Glutamatergic neuron (in vitro differentiated cells): ENCODE results near the gene DAZAP1. TPM values are rescaled to one million over a fixed set of nuclear protein-coding genes. Genes with fewer than 3 reads are reported as not detected.

Experiments
- DNase-seq: peaks from one replicate; pipeline ENCODE4 v3.0.0; 2022
- H3K27ac Mint-ChIP-seq: one replicate; pipeline ENCODE4 v1.8.0; 2020; ENCODE audit warnings: mild to moderate bottlenecking, mixed read lengths, inconsistent platforms; ENCODE audit not compliant: unreplicated experiment
- H3K27me3 Mint-ChIP-seq: one replicate; pipeline ENCODE4 v1.8.0; 2020; ENCODE audit warnings: mild to moderate bottlenecking, moderate library complexity, mixed read lengths, inconsistent platforms; ENCODE audit not compliant: unreplicated experiment
- H3K36me3 Mint-ChIP-seq: one replicate; pipeline ENCODE4 v1.8.0; 2020; ENCODE audit warnings: mild to moderate bottlenecking, mixed read lengths, inconsistent platforms; ENCODE audit not compliant: unreplicated experiment
- H3K4me1 Mint-ChIP-seq: one replicate; pipeline ENCODE4 v1.8.0; 2020; ENCODE audit warnings: mild to moderate bottlenecking, low read depth, mixed read lengths, inconsistent platforms; ENCODE audit not compliant: unreplicated experiment
- H3K4me3 Mint-ChIP-seq: one replicate; pipeline ENCODE4 v1.8.0; 2020; ENCODE audit warnings: mild to moderate bottlenecking, mixed read lengths, inconsistent platforms; ENCODE audit not compliant: unreplicated experiment
- H3K9me3 Mint-ChIP-seq: one replicate; pipeline ENCODE4 v1.8.0; 2020; ENCODE audit warnings: mild to moderate bottlenecking, moderate library complexity, mixed read lengths, inconsistent platforms; ENCODE audit not compliant: unreplicated experiment
- total RNA-seq: library from RNA; stranded (reverse); fragmentation: NEBNext Ultra II Directional; extraction: Animal tissue kit (Norgen Biotek cat#: 25700); gene quantifications from one replicate; pipeline ENCODE4 v1.2.1, GENCODE V29; 2021; ENCODE audit not compliant: unreplicated experiment
- TF ChIP-seq, protein P1 (sequence below): fragments of 200-600 bp; sonication (generic); IDR thresholded peaks from one replicate; pipeline ENCODE4 v1.5.0; 2021; ENCODE audit not compliant: partially characterized antibody, unreplicated experiment

DAZAP1 gene
- total RNA-seq, 1 donor from 2014 or later: 135 TPM

DNA sequence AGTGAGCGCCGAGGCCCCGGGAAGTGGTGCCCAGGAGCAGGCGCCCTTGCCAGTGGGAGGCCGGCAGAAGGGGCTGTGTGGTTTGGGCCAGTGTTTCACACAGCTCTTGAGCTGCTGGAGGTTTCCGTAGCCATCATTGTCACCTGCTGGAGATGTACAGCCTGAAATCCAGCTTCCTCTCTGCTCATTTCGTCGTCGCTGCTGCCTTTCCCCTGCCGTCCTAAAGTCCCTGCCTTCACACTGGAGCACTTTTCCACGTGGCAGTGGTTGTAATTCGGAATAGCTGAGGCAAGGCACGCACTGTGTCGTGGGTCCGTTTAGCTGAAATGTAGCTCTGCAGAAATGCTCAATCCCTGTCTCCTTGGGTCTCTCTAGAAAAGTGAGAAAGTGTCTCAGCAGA, 13.2 kb downstream of the DAZAP1 start:
- peak overlapping the region; percentile 75 for H3K27ac Mint-ChIP-seq

DNA sequence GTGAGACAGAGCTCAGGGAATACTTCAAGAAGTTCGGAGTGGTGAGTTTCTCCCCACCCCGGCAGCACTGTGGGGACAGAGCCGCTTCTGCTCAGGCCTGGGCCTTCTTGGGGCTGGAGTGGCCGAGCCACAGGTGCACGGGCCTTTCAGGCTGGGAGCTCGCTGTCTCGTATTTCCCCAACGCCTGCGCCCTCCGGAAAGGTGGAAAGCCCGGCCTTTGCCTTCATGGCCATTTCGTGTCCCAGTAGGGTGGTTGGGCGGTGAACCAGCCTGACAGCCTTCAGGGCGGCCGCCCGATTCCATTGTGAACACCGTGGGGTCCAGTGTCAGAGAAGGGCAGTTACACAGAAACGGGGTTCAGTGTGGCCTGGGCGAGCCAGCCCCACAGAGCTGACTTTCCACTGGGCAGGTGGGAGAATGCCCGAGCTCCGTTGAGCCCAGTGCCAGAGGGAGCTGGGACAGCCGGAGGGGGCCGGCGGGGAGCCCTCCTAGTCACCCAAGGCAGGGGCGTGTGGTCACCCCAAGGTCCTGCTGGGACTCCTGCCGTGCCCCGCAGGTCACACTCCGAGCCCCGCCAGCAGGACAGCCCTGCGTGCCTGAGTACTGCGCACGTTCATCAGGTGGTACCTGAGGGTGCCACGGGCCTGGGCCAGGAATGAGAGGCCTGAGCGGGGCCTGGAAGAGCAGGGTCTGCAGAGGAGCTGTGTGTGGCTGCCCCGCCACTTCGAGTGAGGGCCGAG, 14.0 kb downstream of the DAZAP1 start:
- Mint-ChIP-seq H3K4me1 (peaks cover 28% of the 10 kb centered on the region), H3K27ac (no peak overlapping the region), H3K27me3 (peaks cover 8% of the 10 kb centered on the region), H3K4me3 (no peak overlapping the region), H3K9me3 (peaks cover 9% of the 10 kb centered on the region), H3K36me3 (peaks cover 3% of the 10 kb centered on the region)
- TF ChIP-seq, protein P1, sequence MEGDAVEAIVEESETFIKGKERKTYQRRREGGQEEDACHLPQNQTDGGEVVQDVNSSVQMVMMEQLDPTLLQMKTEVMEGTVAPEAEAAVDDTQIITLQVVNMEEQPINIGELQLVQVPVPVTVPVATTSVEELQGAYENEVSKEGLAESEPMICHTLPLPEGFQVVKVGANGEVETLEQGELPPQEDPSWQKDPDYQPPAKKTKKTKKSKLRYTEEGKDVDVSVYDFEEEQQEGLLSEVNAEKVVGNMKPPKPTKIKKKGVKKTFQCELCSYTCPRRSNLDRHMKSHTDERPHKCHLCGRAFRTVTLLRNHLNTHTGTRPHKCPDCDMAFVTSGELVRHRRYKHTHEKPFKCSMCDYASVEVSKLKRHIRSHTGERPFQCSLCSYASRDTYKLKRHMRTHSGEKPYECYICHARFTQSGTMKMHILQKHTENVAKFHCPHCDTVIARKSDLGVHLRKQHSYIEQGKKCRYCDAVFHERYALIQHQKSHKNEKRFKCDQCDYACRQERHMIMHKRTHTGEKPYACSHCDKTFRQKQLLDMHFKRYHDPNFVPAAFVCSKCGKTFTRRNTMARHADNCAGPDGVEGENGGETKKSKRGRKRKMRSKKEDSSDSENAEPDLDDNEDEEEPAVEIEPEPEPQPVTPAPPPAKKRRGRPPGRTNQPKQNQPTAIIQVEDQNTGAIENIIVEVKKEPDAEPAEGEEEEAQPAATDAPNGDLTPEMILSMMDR: no peak
- no peak for DNase-seq

More for the DNA sequence above, 13.2 kb downstream of the DAZAP1 start:
- peaks cover 3% of the 10 kb centered on the region for H3K36me3 Mint-ChIP-seq
- peaks cover 11% of the 10 kb centered on the region for H3K9me3 Mint-ChIP-seq
- H3K27me3 Mint-ChIP-seq: peaks cover 8% of the 10 kb centered on the region
- TF ChIP-seq, protein P1: no peak
- DNase-seq: no peak
- peaks cover 25% of the 10 kb centered on the region for H3K4me1 Mint-ChIP-seq
- H3K4me3 Mint-ChIP-seq: no peak overlapping the region

GRCh38 chr19:1421958-1422305, 14.5 kb downstream of the DAZAP1 start:
- Mint-ChIP-seq H3K9me3 (peaks cover 9% of the 10 kb centered on the region), H3K27me3 (peaks cover 8% of the 10 kb centered on the region), H3K27ac (no peak overlapping the region), H3K4me3 (no peak overlapping the region), H3K4me1 (peaks cover 30% of the 10 kb centered on the region), H3K36me3 (peaks cover 3% of the 10 kb centered on the region)
- TF ChIP-seq, protein P1: no peak
- DNase-seq: no peak

GRCh38 chr19:1422360-1422759, 15.0 kb downstream of the DAZAP1 start:
- peak overlapping the region; percentile 29 for H3K27ac Mint-ChIP-seq
- H3K4me3 Mint-ChIP-seq: peak overlapping the region; percentile 20
- DNase-seq: no peak
- H3K4me1 Mint-ChIP-seq: peaks cover 29% of the 10 kb centered on the region
- peaks cover 3% of the 10 kb centered on the region for H3K36me3 Mint-ChIP-seq
- peaks cover 9% of the 10 kb centered on the region for H3K27me3 Mint-ChIP-seq
- TF ChIP-seq, protein P1: no peak
- H3K9me3 Mint-ChIP-seq: peaks cover 9% of the 10 kb centered on the region

GRCh38 chr19:1422943-1423342, 15.6 kb downstream of the DAZAP1 start:
- Mint-ChIP-seq H3K27ac (peak overlapping the region; percentile 57), H3K36me3 (peaks cover 3% of the 10 kb centered on the region), H3K4me1 (peaks cover 28% of the 10 kb centered on the region), H3K9me3 (peaks cover 9% of the 10 kb centered on the region), H3K27me3 (peaks cover 9% of the 10 kb centered on the region), H3K4me3 (no peak overlapping the region)
- TF ChIP-seq, protein P1: no peak
- DNase-seq: no peak
